Mesendoderm (in vitro differentiated cells): ENCODE measurements around the gene DCAF15.

Experiments
- DNase-seq: peaks from one replicate; pipeline ENCODE4 v3.0.0; 2013
- H2AK5ac ChIP-seq: 2 replicates; pipeline ENCODE4 v1.6.1; 2013; ENCODE audit warnings: low read length, inconsistent platforms
- H2BK120ac ChIP-seq: 2 replicates; pipeline ENCODE4 v1.6.1; 2013; ENCODE audit warnings: low read depth, mild to moderate bottlenecking, low read length, moderate library complexity, mixed read lengths
- H2BK15ac ChIP-seq: replicated peaks from 2 replicates; pipeline ENCODE4 v1.6.1; 2013; ENCODE audit warnings: low read depth, mild to moderate bottlenecking, moderate library complexity
- H2BK5ac ChIP-seq: 2 replicates; pipeline ENCODE4 v1.6.1; 2013; ENCODE audit warnings: low read length, inconsistent platforms
- H3K18ac ChIP-seq: 2 replicates; pipeline ENCODE4 v1.6.1; 2013; ENCODE audit warnings: mild to moderate bottlenecking, low read length, mixed read lengths
- H3K23ac ChIP-seq: one replicate; pipeline ENCODE4 v1.6.1; 2013; ENCODE audit warnings: low read length
- H3K27ac ChIP-seq: 2 replicates; pipeline ENCODE4 v1.5.1; 2013; ENCODE audit warnings: low read depth, mild to moderate bottlenecking, inconsistent platforms, low read length, moderate library complexity
- H3K27me3 ChIP-seq: 2 replicates; pipeline ENCODE4 v1.6.1; 2013; ENCODE audit warnings: low read length, control low read depth, mild to moderate bottlenecking, inconsistent platforms; ENCODE audit not compliant: insufficient read depth, poor library complexity
- H3K36me3 ChIP-seq: 2 replicates; pipeline ENCODE4 v1.6.1; 2013; ENCODE audit warnings: low read length, inconsistent platforms; ENCODE audit not compliant: control insufficient read depth, insufficient read depth
- H3K4ac ChIP-seq: one replicate; pipeline ENCODE4 v1.6.1; 2013; ENCODE audit warnings: low read depth, mild to moderate bottlenecking, low read length, moderate library complexity
- H3K4me1 ChIP-seq: 2 replicates; pipeline ENCODE4 v1.6.1; 2013; ENCODE audit warnings: low read depth, low read length, inconsistent platforms; ENCODE audit not compliant: control insufficient read depth
- H3K4me2 ChIP-seq: 2 replicates; pipeline ENCODE4 v1.6.1; 2013; ENCODE audit warnings: low read length
- H3K4me3 ChIP-seq: 2 replicates; pipeline ENCODE4 v1.5.1; 2013; ENCODE audit warnings: mild to moderate bottlenecking, low read length
- H3K56ac ChIP-seq: one replicate; pipeline ENCODE4 v1.6.1; 2013; ENCODE audit warnings: low read length
- H3K79me1 ChIP-seq: 2 replicates; pipeline ENCODE4 v1.6.1; 2013; ENCODE audit warnings: low read length, inconsistent platforms
- H3K79me2 ChIP-seq: 2 replicates; pipeline ENCODE4 v1.6.1; 2013; ENCODE audit warnings: mild to moderate bottlenecking, low read length; ENCODE audit not compliant: control insufficient read depth, insufficient read depth
- H3K9ac ChIP-seq: 2 replicates; pipeline ENCODE4 v1.6.1; 2013; ENCODE audit warnings: low read length, inconsistent platforms
- H4K5ac ChIP-seq: one replicate; pipeline ENCODE4 v1.6.1; 2013; ENCODE audit warnings: low read length
- H4K8ac ChIP-seq: one replicate; pipeline ENCODE4 v1.6.1; 2013; ENCODE audit warnings: low read depth, mild to moderate bottlenecking, control low read depth, low read length, moderate library complexity
- WGBS: extraction: QIAGEN DNeasy Blood & Tissue Kit; methylation state at CpG from one replicate; pipeline ENCODE4 v1.1.7; 2013; ENCODE audit warnings: low lambda C conversion rate, missing lambda C conversion rate; ENCODE audit not compliant: insufficient coverage; ENCODE audit errors: extremely low coverage; 5-methylcytosine and 5-hydroxymethylcytosine counted together

The DCAF15 gene

DNA sequence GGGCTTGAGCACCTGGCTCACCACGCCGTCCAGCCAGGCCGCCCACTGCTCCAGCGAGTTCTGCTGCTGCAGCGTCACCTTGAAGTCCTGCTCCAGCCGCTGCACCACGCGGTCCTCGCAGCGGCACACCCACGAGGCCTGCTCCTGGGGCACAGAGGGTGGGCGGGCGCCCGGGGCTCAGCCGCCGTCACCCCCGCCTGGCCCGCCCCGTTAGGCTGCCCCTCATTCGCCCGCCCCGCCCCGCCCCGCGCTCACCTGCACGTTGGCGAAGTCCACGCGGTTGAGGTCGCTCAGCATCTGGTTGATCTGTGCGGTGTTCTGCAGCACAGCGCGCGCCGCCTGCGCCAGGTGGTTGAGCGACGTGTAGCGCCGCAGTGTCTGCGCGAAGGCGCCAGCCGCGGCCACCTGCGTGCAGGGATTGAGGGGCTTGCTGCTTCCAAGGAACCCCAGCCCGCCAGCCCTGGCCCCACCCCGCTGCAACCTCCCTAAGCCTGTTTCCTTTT, 11.3 kb downstream of the DCAF15 start:
- H2BK5ac ChIP-seq, result no peak overlapping the region
- H2BK120ac ChIP-seq, result no peak overlapping the region
- H4K5ac ChIP-seq, result no peak overlapping the region
- no peaks in the 10 kb centered on the region for H3K79me1 ChIP-seq
- H3K27me3 ChIP-seq, result no peaks in the 10 kb centered on the region
- peak overlapping the region; percentile 56 for H3K56ac ChIP-seq
- H3K4ac ChIP-seq, result no peak overlapping the region
- peaks cover 5% of the 10 kb centered on the region for H3K36me3 ChIP-seq
- H3K9ac ChIP-seq, result no peak overlapping the region
- WGBS, result no CpG with 5 or more reads among the region's 48 CpGs
- H3K23ac ChIP-seq, result no peak overlapping the region
- no peaks in the 10 kb centered on the region for H3K79me2 ChIP-seq
- H2AK5ac ChIP-seq, result no peak overlapping the region
- H3K4me3 ChIP-seq, result no peak overlapping the region
- no peaks in the 10 kb centered on the region for H3K4me1 ChIP-seq
- H3K27ac ChIP-seq, result no peak overlapping the region
- no peak overlapping the region for H4K8ac ChIP-seq
- no peak overlapping the region for H3K18ac ChIP-seq
- H2BK15ac ChIP-seq, result no peak overlapping the region
- DNase-seq, result no peak
- no peak overlapping the region for H3K4me2 ChIP-seq

DNA sequence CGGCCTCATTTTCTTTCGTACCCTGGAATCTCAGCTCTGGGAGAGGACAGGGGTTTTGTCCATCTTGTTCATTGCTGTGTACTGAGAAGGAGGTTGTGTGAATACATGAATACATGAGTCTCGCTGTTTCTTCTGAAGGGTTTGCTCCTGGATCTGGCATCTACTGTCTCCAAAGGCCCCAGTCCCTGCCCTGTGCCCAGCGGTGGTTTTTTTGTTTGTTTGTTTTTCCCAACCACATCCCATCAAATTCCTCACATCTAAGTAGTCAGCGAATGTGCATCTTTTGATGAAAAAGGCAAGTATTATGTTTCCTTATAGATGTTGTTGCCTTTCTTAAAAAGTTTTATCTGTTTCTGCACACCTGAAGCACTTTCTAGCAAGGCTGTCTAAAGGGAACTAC, 12.5 kb downstream of the DCAF15 start:
- Histone ChIP-seq H3K27me3 (no peaks in the 10 kb centered on the region), H2BK120ac (no peak overlapping the region), H3K4me1 (no peaks in the 10 kb centered on the region), H3K56ac (no peak overlapping the region), H3K79me2 (no peaks in the 10 kb centered on the region), H2AK5ac (no peak overlapping the region), H3K9ac (no peak overlapping the region), H2BK15ac (no peak overlapping the region), H3K79me1 (no peaks in the 10 kb centered on the region), H3K18ac (no peak overlapping the region), H3K4me2 (no peak overlapping the region), H3K36me3 (peaks cover 5% of the 10 kb centered on the region), H4K5ac (no peak overlapping the region), H3K4me3 (no peak overlapping the region), H4K8ac (no peak overlapping the region), H2BK5ac (no peak overlapping the region), H3K27ac (no peak overlapping the region), H3K4ac (no peak overlapping the region), H3K23ac (no peak overlapping the region)
- DNase-seq, result no peak
- no CpG with 5 or more reads among the region's 5 CpGs for WGBS

DNA sequence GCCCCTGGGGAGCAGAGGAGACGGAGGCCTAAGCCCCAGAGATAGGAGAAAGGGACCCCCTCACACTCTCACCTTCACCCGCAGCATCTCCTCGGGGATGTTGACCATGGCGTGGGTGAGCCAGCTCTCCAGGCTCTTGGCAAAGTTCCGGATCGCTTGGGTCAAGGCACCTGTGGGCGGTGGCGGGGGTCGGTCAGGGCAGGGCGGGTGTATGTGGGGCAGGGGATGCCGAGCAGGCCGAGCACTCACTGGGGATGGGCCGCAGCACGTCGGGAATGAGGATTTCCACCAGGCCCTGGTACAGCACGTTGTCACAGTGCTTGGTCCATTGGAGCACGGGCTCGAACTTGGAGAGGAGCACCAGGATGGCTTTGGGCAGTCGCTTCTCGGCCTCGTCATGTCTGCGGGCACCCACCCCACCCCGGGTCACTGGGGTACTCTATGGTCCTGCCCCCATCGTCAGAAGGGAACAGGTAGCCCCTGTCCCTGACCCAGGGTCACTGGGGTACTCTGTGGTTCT, 13.1 kb downstream of the DCAF15 start:
- Histone ChIP-seq H3K4ac (no peak overlapping the region), H2AK5ac (no peak overlapping the region), H2BK15ac (no peak overlapping the region), H4K8ac (no peak overlapping the region), H3K36me3 (peaks cover 6% of the 10 kb centered on the region), H2BK120ac (no peak overlapping the region), H4K5ac (no peak overlapping the region), H3K79me1 (no peaks in the 10 kb centered on the region), H3K27ac (no peak overlapping the region), H3K79me2 (no peaks in the 10 kb centered on the region), H3K9ac (no peak overlapping the region), H3K4me1 (no peaks in the 10 kb centered on the region), H2BK5ac (no peak overlapping the region), H3K27me3 (no peaks in the 10 kb centered on the region), H3K56ac (no peak overlapping the region), H3K18ac (no peak overlapping the region), H3K4me2 (no peak overlapping the region), H3K23ac (no peak overlapping the region), H3K4me3 (no peak overlapping the region)
- WGBS, result no CpG with 5 or more reads among the region's 24 CpGs
- no peak for DNase-seq

DNA sequence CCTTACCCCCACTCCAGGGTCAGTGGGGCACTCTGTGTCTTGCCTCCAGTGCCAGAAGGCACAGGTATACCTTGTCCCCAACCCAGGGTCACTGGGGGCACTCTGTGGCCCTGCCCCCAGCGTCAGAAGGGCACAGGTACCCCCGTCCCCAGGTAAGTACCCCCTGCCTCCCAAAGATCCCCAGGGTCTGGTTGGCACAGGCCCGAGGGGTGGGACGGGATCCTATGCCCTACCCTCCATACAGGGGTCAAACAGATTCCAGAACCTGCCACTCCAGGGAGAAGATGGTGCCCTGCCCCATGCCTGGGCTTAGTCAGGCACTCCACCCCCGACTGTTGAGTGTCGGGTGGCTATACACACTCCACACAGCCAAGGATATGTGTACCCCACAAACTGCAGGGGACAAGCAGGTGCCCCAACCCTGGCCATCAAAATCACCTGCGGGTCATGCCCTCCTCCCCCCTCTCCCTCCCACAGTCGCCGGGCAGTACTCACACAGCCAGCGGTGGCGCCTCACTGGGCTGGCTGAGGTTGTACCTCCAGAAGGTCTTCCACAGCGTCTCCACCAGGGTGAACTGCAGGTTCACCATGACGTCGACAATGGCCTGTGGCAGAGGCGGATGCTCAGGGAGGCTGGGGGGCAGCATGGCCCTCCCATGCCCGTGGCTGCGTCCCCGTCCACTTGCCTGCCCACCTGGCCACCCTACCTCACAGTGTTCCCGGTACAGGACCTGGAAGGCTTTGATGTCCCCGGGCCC, 13.8 kb downstream of the DCAF15 start:
- Histone ChIP-seq H3K27ac (no peak overlapping the region), H3K79me1 (no peaks in the 10 kb centered on the region), H2AK5ac (no peak overlapping the region), H3K27me3 (no peaks in the 10 kb centered on the region), H3K4ac (no peak overlapping the region), H3K36me3 (peaks cover 6% of the 10 kb centered on the region), H4K8ac (no peak overlapping the region), H3K23ac (no peak overlapping the region), H3K4me1 (no peaks in the 10 kb centered on the region), H2BK15ac (no peak overlapping the region), H4K5ac (no peak overlapping the region), H3K18ac (no peak overlapping the region), H3K4me2 (no peak overlapping the region), H3K9ac (no peak overlapping the region), H2BK120ac (no peak overlapping the region), H2BK5ac (no peak overlapping the region), H3K4me3 (no peak overlapping the region), H3K79me2 (no peaks in the 10 kb centered on the region), H3K56ac (no peak overlapping the region)
- WGBS, result no CpG with 5 or more reads among the region's 20 CpGs
- DNase-seq, result peak; percentile 25

DNA sequence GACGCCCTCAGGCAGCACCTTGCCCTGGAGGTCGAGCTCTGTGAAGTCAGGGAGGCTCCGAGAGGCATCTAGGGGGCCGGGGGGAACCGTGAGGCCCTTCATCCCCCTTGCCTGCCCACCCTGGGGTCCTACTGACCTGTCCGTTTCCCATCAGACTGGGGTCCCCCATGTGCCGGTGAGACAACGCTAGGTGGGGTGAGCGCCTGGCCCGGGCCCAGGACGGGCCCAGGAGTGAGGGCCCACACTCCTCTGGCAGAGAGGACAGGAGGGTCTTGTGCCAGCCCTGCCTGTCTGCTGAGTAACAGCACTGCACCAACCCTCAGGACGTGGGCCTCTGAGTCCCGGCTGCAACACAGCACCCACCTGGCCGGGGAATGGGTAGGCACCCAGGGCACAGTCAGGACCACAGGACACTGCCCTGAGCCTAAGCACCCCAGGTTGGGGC, 14.4 kb downstream of the DCAF15 start:
- Histone ChIP-seq H3K27ac (no peak overlapping the region), H3K9ac (no peak overlapping the region), H2AK5ac (no peak overlapping the region), H3K4me2 (no peak overlapping the region), H2BK5ac (no peak overlapping the region), H2BK120ac (no peak overlapping the region), H3K4ac (no peak overlapping the region), H3K79me2 (no peaks in the 10 kb centered on the region), H4K5ac (no peak overlapping the region), H3K23ac (no peak overlapping the region), H3K4me3 (no peak overlapping the region), H3K36me3 (peaks cover 6% of the 10 kb centered on the region), H2BK15ac (no peak overlapping the region), H3K4me1 (no peaks in the 10 kb centered on the region), H3K18ac (no peak overlapping the region), H3K27me3 (no peaks in the 10 kb centered on the region), H4K8ac (no peak overlapping the region), H3K79me1 (no peaks in the 10 kb centered on the region), H3K56ac (no peak overlapping the region)
- WGBS, result no CpG with 5 or more reads among the region's 14 CpGs
- DNase-seq, result no peak
